ENCODE measurements around the gene INO80B. TPM values are rescaled to one million over a fixed set of nuclear protein-coding genes. Genes with fewer than 3 reads are reported as not detected.

INO80B gene
- total and polyA plus RNA-seq, 9 of the 15 experiments (the other 6 are each of a cell fraction or from before 2014, with no cell fraction given) = 0.41 to 22.6 (median 9.0) TPM

DNA sequence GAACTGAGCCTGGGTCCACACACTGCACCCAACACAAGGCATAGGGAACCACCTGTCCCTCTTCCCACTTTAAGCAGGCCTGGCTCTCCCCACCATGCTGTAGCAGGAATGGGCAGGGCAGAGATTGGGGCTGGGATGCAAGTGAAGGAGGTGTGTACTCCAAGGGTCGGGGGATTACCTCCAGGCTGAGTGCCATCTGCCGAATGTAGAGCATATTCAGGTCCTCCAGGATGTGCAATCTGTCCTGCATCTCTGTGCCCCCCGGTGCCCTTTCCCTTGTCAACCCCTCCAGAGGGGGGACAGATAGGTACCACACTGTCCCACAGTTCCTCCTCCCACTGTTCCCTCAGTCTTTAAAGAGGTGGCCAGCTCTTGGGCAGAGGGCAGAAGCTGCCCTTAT, 15.5 kb upstream of the INO80B start (continued):
- TF ChIP-seq, protein P1, sequence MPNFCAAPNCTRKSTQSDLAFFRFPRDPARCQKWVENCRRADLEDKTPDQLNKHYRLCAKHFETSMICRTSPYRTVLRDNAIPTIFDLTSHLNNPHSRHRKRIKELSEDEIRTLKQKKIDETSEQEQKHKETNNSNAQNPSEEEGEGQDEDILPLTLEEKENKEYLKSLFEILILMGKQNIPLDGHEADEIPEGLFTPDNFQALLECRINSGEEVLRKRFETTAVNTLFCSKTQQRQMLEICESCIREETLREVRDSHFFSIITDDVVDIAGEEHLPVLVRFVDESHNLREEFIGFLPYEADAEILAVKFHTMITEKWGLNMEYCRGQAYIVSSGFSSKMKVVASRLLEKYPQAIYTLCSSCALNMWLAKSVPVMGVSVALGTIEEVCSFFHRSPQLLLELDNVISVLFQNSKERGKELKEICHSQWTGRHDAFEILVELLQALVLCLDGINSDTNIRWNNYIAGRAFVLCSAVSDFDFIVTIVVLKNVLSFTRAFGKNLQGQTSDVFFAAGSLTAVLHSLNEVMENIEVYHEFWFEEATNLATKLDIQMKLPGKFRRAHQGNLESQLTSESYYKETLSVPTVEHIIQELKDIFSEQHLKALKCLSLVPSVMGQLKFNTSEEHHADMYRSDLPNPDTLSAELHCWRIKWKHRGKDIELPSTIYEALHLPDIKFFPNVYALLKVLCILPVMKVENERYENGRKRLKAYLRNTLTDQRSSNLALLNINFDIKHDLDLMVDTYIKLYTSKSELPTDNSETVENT (CRISPR knock-in tag; IDR thresholded peaks at IDR 0.05) = no peak
- TF ChIP-seq, protein P2, sequence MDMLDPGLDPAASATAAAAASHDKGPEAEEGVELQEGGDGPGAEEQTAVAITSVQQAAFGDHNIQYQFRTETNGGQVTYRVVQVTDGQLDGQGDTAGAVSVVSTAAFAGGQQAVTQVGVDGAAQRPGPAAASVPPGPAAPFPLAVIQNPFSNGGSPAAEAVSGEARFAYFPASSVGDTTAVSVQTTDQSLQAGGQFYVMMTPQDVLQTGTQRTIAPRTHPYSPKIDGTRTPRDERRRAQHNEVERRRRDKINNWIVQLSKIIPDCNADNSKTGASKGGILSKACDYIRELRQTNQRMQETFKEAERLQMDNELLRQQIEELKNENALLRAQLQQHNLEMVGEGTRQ (CRISPR knock-in tag; IDR thresholded peaks at IDR 0.05) = no peak
- TF ChIP-seq, protein P3, sequence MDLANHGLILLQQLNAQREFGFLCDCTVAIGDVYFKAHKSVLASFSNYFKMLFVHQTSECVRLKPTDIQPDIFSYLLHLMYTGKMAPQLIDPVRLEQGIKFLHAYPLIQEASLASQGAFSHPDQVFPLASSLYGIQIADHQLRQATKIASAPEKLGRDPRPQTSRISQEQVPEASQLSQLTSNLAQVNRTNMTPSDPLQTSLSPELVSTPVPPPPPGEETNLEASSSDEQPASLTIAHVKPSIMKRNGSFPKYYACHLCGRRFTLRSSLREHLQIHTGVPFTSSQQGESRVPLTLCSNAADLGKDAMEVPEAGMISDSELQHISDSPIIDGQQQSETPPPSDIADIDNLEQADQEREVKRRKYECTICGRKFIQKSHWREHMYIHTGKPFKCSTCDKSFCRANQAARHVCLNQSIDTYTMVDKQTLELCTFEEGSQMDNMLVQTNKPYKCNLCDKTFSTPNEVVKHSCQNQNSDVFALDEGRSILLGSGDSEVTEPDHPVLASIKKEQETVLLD (IDR thresholded peaks at IDR 0.05) = no peak

DNA sequence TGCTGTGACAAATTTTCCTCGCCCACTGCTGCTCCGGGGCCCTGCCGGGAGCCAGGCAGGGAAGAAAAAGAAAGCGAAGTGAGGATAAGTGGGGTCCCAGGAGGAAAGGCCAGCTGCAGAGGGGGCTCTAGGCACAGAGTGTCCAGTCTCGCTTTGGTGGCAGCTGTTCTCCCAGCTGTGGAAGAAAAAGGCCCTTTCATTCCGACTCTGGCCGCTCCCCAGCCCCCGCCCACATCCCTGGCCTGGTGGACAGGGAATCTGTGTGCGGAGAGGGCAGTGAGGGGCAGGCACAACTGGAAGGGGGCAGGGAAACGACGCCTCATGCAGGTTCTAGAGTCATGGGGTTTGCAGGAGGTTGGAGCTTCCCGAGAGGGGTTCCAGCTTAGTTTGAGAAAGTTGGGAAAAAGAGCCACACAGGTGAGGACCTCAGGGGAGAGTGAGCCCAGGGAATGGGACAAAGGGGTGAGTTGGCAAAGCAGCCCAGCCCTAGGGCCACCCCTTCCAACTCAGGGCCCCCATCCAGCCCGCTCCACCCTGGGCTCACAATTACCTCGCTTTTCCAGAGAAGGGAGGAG, 15.0 kb upstream of the INO80B start:
- Histone ChIP-seq H3K4me3 (peak overlapping the region; percentile 41), H3K9me1 (ENCODE audit: control insufficient read depth, insufficient read depth, low read length) (no peaks in the 10 kb centered on the region), H3K27ac (ENCODE audit: extremely low read depth, low read depth, low read length) (peak overlapping the region; percentile 46; the same call in 2 of the 3 replicates), H3K79me2 (ENCODE audit: control insufficient read depth, insufficient read depth, low read length) (no peaks in the 10 kb centered on the region), H3K9ac (ENCODE audit: insufficient read depth in 1 of 2, low read depth in 2 of 2, low read length in 2 of 2) (peak overlapping the region; percentile 65 to 94), H4K20me1 (replicated peaks; ENCODE audit: control insufficient read depth, insufficient read depth, low read length) (no peaks in the 10 kb centered on the region), H3K4me2 (ENCODE audit: insufficient read depth, low read length) (peak overlapping the region; percentile 87), H3K27me3 (ENCODE audit: control insufficient read depth in 2 of 2, insufficient read depth in 2 of 2, low read length in 2 of 2) (no peaks in the 10 kb centered on the region), H2AFZ (ENCODE audit: low read depth, low read length) (peak overlapping the region; percentile 98), H3K9me3 (replicated peaks; ENCODE audit: control insufficient read depth, insufficient read depth, low read depth, low read length) (no peaks in the 10 kb centered on the region), H3K4me1 (replicated peaks in 1 of 2; ENCODE audit: control insufficient read depth in 2 of 2, insufficient read depth in 2 of 2, low read length in 2 of 2) (peaks cover 22 to 45% of the 10 kb centered on the region in 2 experiments; a peak in 4 of 5 replicates), H3K36me3 (ENCODE audit: control insufficient read depth, insufficient read depth, low read length) (no peaks in the 10 kb centered on the region)
- ChIA-PET CTCF (ENCODE audit: low intra/inter-chr PET ratio) (no interaction called here), POLR2A (interaction anchor here (0.5 to 1.7 kb wide), 7 partner anchors 10 to 613 kb away, joined by 3 to 9 read pairs (median 5); partner anchors contain the start of gene INO80B)
- WGBS (ENCODE audit: insufficient coverage, low coverage, missing lambda C conversion rate) = 37% methylated on average over 10 of the region's 14 CpGs
- in situ Hi-C loops (cut with MboI) (no loop called here), intact Hi-C loops (cut with micrococcal nuclease) (no loop called here)
- ATAC-seq = peak; percentile 24
- BruUV-seq (replicated peaks) = TSS peak; percentile 80
- FAIRE-seq = no peak
- DNase-seq (ENCODE audit: extremely low read depth in 1 of 4, low spot score in 3 of 4) = peak in 2 of 4 experiments; percentile 44 to 49
- 0 out of 2 replicates have a peak, but pooled peaks have one; percentile 9 for TF ChIP-seq MAFK (IDR thresholded peaks at IDR 0.05; ENCODE audit: low read length)
- TF ChIP-seq EWSR1 (IDR thresholded peaks at IDR 0.05; ENCODE audit: borderline replicate concordance, low read depth, partially characterized antibody) = no peak
- no peak for TF ChIP-seq SUPT5H (IDR thresholded peaks at IDR 0.05)
- no peak for TF ChIP-seq SNIP1 (IDR thresholded peaks at IDR 0.05; ENCODE audit: low read depth)
- TF ChIP-seq, protein P4, sequence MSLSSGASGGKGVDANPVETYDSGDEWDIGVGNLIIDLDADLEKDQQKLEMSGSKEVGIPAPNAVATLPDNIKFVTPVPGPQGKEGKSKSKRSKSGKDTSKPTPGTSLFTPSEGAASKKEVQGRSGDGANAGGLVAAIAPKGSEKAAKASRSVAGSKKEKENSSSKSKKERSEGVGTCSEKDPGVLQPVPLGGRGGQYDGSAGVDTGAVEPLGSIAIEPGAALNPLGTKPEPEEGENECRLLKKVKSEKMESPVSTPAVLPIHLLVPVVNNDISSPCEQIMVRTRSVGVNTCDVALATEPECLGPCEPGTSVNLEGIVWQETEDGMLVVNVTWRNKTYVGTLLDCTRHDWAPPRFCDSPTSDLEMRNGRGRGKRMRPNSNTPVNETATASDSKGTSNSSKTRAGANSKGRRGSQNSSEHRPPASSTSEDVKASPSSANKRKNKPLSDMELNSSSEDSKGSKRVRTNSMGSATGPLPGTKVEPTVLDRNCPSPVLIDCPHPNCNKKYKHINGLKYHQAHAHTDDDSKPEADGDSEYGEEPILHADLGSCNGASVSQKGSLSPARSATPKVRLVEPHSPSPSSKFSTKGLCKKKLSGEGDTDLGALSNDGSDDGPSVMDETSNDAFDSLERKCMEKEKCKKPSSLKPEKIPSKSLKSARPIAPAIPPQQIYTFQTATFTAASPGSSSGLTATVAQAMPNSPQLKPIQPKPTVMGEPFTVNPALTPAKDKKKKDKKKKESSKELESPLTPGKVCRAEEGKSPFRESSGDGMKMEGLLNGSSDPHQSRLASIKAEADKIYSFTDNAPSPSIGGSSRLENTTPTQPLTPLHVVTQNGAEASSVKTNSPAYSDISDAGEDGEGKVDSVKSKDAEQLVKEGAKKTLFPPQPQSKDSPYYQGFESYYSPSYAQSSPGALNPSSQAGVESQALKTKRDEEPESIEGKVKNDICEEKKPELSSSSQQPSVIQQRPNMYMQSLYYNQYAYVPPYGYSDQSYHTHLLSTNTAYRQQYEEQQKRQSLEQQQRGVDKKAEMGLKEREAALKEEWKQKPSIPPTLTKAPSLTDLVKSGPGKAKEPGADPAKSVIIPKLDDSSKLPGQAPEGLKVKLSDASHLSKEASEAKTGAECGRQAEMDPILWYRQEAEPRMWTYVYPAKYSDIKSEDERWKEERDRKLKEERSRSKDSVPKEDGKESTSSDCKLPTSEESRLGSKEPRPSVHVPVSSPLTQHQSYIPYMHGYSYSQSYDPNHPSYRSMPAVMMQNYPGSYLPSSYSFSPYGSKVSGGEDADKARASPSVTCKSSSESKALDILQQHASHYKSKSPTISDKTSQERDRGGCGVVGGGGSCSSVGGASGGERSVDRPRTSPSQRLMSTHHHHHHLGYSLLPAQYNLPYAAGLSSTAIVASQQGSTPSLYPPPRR (CRISPR knock-in tag; IDR thresholded peaks at IDR 0.05; ENCODE audit: borderline replicate concordance) = no peak
- TF ChIP-seq, protein P5, sequence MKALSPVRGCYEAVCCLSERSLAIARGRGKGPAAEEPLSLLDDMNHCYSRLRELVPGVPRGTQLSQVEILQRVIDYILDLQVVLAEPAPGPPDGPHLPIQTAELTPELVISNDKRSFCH (CRISPR knock-in tag; IDR thresholded peaks at IDR 0.05) = no peak
- TF ChIP-seq, protein P5 (tag; IDR thresholded peaks at IDR 0.05) = no peak

All from K562 (cell line).